ENCODE results near the gene KAT8. TPM values are rescaled to one million over a fixed set of nuclear protein-coding genes. Genes with fewer than 3 reads are reported as not detected.

Gene KAT8
- total and polyA plus RNA-seq, 5 donors, result 72.3 to 77.0 (median 75.7) TPM

DNA sequence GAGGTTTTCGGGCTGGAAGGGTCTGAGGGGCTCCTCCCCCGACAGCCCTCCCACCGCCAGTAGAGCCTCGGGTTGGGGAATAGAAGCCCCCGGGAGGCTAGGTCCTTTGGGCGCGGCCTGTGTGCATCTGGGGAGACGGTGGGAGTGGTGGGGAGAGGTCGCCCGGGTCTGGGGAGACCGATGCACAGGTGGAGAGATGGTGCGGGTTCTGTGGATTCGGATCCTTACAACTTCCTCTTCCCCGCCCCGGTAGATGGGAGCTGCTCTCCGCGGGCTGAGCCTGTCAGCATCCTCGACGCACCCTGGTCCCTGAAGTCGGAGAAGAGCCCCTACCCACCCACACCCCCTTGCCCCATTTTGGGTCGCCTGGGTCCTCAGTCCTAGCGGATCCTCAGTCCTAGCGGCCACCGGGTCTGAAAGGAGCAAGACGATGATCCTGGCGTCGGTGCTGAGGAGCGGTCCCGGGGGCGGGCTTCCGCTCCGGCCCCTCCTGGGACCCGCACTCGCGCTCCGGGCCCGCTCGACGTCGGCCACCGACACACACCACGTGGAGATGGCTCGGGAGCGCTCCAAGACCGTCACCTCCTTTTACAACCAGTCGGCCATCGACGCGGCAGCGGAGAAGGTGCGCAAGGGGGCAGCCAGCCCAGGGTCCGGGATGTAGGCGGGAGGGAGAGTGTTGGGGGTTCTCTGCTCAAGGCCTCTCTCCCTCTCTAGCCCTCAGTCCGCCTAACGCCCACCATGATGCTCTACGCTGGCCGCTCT, 8.5 kb upstream of the KAT8 start:
- DNase-seq (peak in 1 of 3 donors; percentile 54), ATAC-seq (peak in 1 of 2 donors; percentile 5)
- intact Hi-C loops (cut with DNase I), result no loop called here
- no peaks in the 10 kb centered on the region for H3K9me3 ChIP-seq (ENCODE audit: control insufficient read depth, low read length)
- H3K27ac ChIP-seq (ENCODE audit: low read length), result peak overlapping the region; percentile 85
- H3K4me3 ChIP-seq (ENCODE audit: low read length), result peak overlapping the region; percentile 74
- WGBS, result 37% methylated on average over 57 of the region's 57 CpGs
- no peaks in the 10 kb centered on the region for H3K27me3 ChIP-seq (ENCODE audit: control insufficient read depth, insufficient read depth)
- peaks cover 7% of the 10 kb centered on the region for H3K4me1 ChIP-seq (ENCODE audit: control insufficient read depth, insufficient read depth, low read length)

GRCh38 chr16:31109622-31110021, 7.8 kb upstream of the KAT8 start:
- H3K27me3 ChIP-seq (ENCODE audit: control insufficient read depth, insufficient read depth), result no peaks in the 10 kb centered on the region
- no peak overlapping the region for H3K4me3 ChIP-seq (ENCODE audit: low read length)
- no peak overlapping the region for H3K27ac ChIP-seq (ENCODE audit: low read length)
- ATAC-seq (no peak), DNase-seq (peak in 1 of 3 donors; percentile 55)
- peaks cover 7% of the 10 kb centered on the region for H3K4me1 ChIP-seq (ENCODE audit: control insufficient read depth, insufficient read depth, low read length)
- intact Hi-C loops (cut with DNase I), result no loop called here
- no peaks in the 10 kb centered on the region for H3K9me3 ChIP-seq (ENCODE audit: control insufficient read depth, low read length)
- 92% methylated on average over 12 of the region's 12 CpGs for WGBS

GRCh38 chr16:31110106-31111034, 7.1 kb upstream of the KAT8 start:
- DNase-seq (peak in 2 of 3 donors; percentile 50 to 60), ATAC-seq (no peak)
- Histone ChIP-seq H3K9me3 (ENCODE audit: control insufficient read depth, low read length) (no peaks in the 10 kb centered on the region), H3K27ac (ENCODE audit: low read length) (no peak overlapping the region), H3K4me3 (ENCODE audit: low read length) (no peak overlapping the region), H3K4me1 (ENCODE audit: control insufficient read depth, insufficient read depth, low read length) (peaks cover 7% of the 10 kb centered on the region), H3K27me3 (ENCODE audit: control insufficient read depth, insufficient read depth) (no peaks in the 10 kb centered on the region)
- WGBS, result 88% methylated on average over 26 of the region's 26 CpGs
- intact Hi-C loops (cut with DNase I), result no loop called here

- H3K4me3 ChIP-seq (ENCODE audit: low read length), result no peak overlapping the region
- intact Hi-C loops (cut with DNase I), result no loop called here
- H3K27ac ChIP-seq (ENCODE audit: low read length), result no peak overlapping the region
- peaks cover 7% of the 10 kb centered on the region for H3K4me1 ChIP-seq (ENCODE audit: control insufficient read depth, insufficient read depth, low read length)
- 92% methylated on average over 23 of the region's 23 CpGs for WGBS
- no peak for ATAC-seq
- H3K9me3 ChIP-seq (ENCODE audit: control insufficient read depth, low read length), result no peaks in the 10 kb centered on the region
- peak in 2 of 3 donors; percentile 49 to 60 for DNase-seq
- no peaks in the 10 kb centered on the region for H3K27me3 ChIP-seq (ENCODE audit: control insufficient read depth, insufficient read depth)
Observed at GRCh38 chr16:31111881-31112466, 5.5 kb upstream of the KAT8 start.

DNA sequence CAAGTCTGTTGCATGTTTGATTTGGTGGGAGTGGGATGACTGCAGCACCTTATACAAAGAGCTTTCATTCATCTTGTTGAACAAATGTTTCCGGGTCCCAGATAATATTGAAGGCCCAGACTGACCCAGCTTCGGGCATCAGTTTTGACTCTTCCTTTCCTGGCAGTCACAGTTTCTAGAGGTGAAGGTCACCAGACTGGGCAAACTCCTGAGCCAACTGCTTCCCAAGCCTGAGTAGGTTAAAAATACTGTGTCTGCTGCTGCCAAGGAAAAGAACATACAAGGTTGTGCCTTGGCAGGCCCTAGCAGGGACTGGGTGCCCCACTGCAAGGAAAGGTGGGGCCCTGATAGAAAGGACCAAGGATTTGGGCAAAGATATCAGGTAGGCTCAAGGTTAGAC, 4.8 kb upstream of the KAT8 start:
- Histone ChIP-seq H3K4me3 (ENCODE audit: low read length) (no peak overlapping the region), H3K9me3 (ENCODE audit: control insufficient read depth, low read length) (no peaks in the 10 kb centered on the region), H3K4me1 (ENCODE audit: control insufficient read depth, insufficient read depth, low read length) (peaks cover 7% of the 10 kb centered on the region), H3K27ac (ENCODE audit: low read length) (peak overlapping the region; percentile 76), H3K27me3 (ENCODE audit: control insufficient read depth, insufficient read depth) (no peaks in the 10 kb centered on the region)
- intact Hi-C loops (cut with DNase I), result no loop called here
- no peak for DNase-seq
- no peak for ATAC-seq
- 75% methylated on average over 2 of the region's 2 CpGs for WGBS

DNA sequence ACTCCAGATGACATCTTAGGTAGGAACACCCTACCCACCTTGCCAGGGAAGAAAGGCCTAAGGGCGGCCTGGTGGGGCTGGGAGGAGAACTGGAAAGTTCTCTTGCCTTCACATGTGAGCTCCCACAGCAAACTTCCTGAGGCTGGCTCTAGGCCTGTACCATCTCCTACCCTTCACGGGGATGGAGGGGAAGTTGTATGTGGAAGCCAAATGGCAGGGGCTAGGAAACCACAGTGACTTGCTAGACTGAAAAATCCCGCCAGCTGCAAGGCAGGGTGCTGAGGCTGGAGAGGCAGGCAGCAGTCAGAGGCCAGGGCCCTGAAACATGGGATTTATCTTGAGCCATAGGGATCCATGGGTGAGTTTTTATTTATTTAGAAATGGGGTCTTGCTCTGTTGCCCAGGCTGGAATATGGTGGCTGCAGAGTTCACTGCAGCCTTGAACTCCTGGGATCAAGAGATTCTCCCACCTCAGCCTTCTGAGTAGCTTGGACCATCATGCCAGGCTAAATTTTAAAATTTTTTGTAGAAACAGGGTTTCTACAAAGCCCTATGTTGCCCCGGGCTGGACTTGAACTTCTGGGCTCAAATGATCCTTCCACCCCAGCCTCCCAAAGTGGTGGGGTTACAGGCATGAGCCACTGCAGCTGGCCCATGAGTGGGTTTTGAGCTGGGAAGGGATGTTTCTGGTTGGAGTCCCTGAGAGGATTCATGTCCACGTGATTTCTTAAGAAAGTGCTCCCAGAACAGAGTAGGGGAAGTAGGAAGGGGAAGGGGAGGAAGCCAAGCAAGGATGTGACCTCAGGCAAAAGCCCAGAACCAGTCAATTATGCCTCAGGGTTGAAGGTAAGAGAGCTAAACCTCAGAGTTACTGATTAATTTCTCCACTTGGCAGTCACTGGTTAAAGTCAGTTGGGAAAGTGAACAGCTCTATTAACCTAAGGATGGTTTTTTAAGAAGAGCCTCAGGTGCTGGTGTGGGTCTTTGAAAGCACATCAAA, 4.0 kb upstream of the KAT8 start:
- no peak for ATAC-seq
- Histone ChIP-seq H3K27ac (ENCODE audit: low read length) (peak overlapping the region; percentile 76), H3K4me3 (ENCODE audit: low read length) (no peak overlapping the region), H3K27me3 (ENCODE audit: control insufficient read depth, insufficient read depth) (no peaks in the 10 kb centered on the region), H3K9me3 (ENCODE audit: control insufficient read depth, low read length) (no peaks in the 10 kb centered on the region), H3K4me1 (ENCODE audit: control insufficient read depth, insufficient read depth, low read length) (peaks cover 8% of the 10 kb centered on the region)
- WGBS, result 74% methylated on average over 5 of the region's 5 CpGs
- peak in 1 of 3 donors; percentile 48 for DNase-seq
- intact Hi-C loops (cut with DNase I), result no loop called here

- Histone ChIP-seq H3K27me3 (ENCODE audit: control insufficient read depth, insufficient read depth) (no peaks in the 10 kb centered on the region), H3K27ac (ENCODE audit: low read length) (no peak overlapping the region), H3K4me3 (ENCODE audit: low read length) (no peak overlapping the region), H3K9me3 (ENCODE audit: control insufficient read depth, low read length) (no peaks in the 10 kb centered on the region), H3K4me1 (ENCODE audit: control insufficient read depth, insufficient read depth, low read length) (peaks cover 6% of the 10 kb centered on the region)
- ATAC-seq (no peak), DNase-seq (peak in 1 of 3 donors; percentile 35)
- intact Hi-C loops (cut with DNase I), result no loop called here
- WGBS, result 90% methylated on average over 8 of the region's 8 CpGs
Observed at GRCh38 chr16:31114468-31114867, 3.0 kb upstream of the KAT8 start.

DNA sequence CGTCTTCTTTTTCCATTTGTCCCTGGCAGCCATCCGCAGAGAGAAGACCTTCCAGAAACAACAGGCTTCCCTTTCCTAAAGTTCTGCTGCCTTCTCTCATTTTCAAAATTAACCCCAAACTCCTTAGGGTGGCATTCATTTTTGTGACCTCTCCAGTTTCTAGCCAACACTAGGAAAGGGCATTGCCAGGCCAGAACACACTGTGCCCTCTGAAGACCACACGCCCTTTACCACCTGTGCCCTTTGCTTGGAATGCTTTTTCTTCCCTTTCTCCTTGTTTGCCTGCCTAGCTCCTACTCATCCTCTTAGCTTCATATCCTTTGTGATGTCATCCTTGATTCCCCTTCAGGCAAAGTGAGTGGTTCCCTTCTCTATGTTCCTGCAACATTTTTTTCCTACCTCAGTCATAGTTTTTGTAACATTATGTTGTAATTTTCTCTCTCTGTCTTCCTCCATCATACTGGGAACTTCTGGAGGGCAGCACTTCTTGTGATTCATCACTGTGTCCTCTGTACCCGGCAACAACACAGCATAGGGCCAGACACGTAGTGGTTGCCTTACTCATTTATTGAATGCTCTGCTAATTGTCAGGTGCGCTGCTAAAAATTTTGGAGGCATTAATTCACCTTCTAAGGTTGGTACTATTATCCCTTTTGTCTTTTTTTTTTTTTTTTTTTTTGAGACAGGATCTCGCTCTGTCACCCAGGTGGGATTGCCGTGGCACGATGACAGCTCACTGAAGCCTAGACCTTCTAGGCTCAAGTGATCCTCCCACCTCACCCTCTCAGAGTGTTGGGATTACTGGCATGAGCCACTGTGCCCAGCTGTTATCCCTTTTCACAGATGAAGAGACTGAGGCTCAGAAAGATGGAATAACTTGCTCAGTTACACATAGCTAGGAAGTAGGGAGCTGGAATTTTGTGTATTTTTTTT, 1.0 kb downstream of the KAT8 start:
- peak overlapping the region; percentile 83 for H3K4me3 ChIP-seq (ENCODE audit: low read length)
- intact Hi-C loops (cut with DNase I), result no loop called here
- H3K27ac ChIP-seq (ENCODE audit: low read length), result peak overlapping the region; percentile 99
- peak in 1 of 3 donors; percentile 61 for DNase-seq
- ATAC-seq, result peak in 1 of 2 donors; percentile 24
- no peaks in the 10 kb centered on the region for H3K27me3 ChIP-seq (ENCODE audit: control insufficient read depth, insufficient read depth)
- peaks cover 2% of the 10 kb centered on the region for H3K4me1 ChIP-seq (ENCODE audit: control insufficient read depth, insufficient read depth, low read length)
- WGBS, result 55% methylated on average over 9 of the region's 9 CpGs
- H3K9me3 ChIP-seq (ENCODE audit: control insufficient read depth, low read length), result no peaks in the 10 kb centered on the region

DNA sequence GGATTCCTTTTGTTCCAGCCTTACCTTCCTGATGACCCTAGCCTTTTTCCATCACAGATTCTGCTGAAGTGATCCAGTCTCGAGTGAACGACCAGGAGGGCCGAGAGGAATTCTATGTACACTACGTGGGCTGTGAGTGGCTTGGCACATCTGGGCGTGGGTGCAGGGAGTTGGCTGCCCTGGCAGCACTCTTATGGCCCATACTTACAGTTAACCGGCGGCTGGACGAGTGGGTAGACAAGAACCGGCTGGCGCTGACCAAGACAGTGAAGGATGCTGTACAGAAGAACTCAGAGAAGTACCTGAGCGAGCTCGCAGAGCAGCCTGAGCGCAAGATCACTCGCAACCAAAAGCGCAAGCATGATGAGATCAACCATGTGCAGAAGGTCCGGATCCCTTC, 2.7 kb downstream of the KAT8 start:
- Histone ChIP-seq H3K4me3 (ENCODE audit: low read length) (no peak overlapping the region), H3K9me3 (ENCODE audit: control insufficient read depth, low read length) (no peaks in the 10 kb centered on the region), H3K27ac (ENCODE audit: low read length) (no peak overlapping the region), H3K4me1 (ENCODE audit: control insufficient read depth, insufficient read depth, low read length) (peaks cover 2% of the 10 kb centered on the region), H3K27me3 (ENCODE audit: control insufficient read depth, insufficient read depth) (no peaks in the 10 kb centered on the region)
- 93% methylated on average over 16 of the region's 16 CpGs for WGBS
- no peak for ATAC-seq
- intact Hi-C loops (cut with DNase I), result no loop called here
- DNase-seq, result no peak
